Osteoblast (primary cell): ENCODE data around the gene LHX5. TPM values are rescaled to one million over a fixed set of nuclear protein-coding genes. Genes with fewer than 3 reads are reported as not detected.
"Not testable (repeated sequence)": the region's sequence is repeated elsewhere in the genome, so short reads cannot be mapped to it uniquely, and the experiment has no call there.

Source experiments
- DNase-seq: peaks from one replicate; pipeline ENCODE4 v3.0.0; 2011; ENCODE audit warnings: low spot score, mixed read lengths; ENCODE audit not compliant: insufficient read length; ENCODE audit errors: missing footprints
- H2AFZ ChIP-seq: 2 replicates; pipeline ENCODE4 v1.6.0; 2011; ENCODE audit warnings: mild to moderate bottlenecking, low read length
- H3K27ac ChIP-seq: 2 replicates; pipeline ENCODE4 v1.5.1; 2011; ENCODE audit warnings: mild to moderate bottlenecking, low read depth, low read length, moderate library complexity
- H3K27me3 ChIP-seq: 2 replicates; pipeline ENCODE4 v1.6.0; 2012; ENCODE audit warnings: mild to moderate bottlenecking, control low read depth, inconsistent platforms, low read length, moderate library complexity; ENCODE audit not compliant: insufficient read depth
- H3K36me3 ChIP-seq: 2 replicates; pipeline ENCODE4 v1.5.1; 2011; ENCODE audit warnings: mild to moderate bottlenecking, low read length, control low read depth, moderate library complexity; ENCODE audit not compliant: insufficient read depth
- H3K4me1 ChIP-seq: 2 replicates; pipeline ENCODE4 v1.5.1; 2011; ENCODE audit warnings: mild to moderate bottlenecking, low read length, control low read depth, moderate library complexity; ENCODE audit not compliant: insufficient read depth
- H3K4me2 ChIP-seq: 2 replicates; pipeline ENCODE4 v1.6.0; 2011; ENCODE audit warnings: mild to moderate bottlenecking, low read length; ENCODE audit not compliant: insufficient read depth
- H3K4me3 ChIP-seq: fragments of 200-600 bp; sonication (generic); 3 replicates; pipeline ENCODE4 v1.5.1; 2012; ENCODE audit warnings: mild to moderate bottlenecking, low read length, inconsistent platforms; ENCODE audit not compliant: insufficient read depth
- H3K79me2 ChIP-seq: 2 replicates; pipeline ENCODE4 v1.6.0; 2012; ENCODE audit warnings: mild to moderate bottlenecking, low read length, control low read depth, inconsistent platforms; ENCODE audit not compliant: insufficient read depth
- H3K9me3 ChIP-seq: 2 replicates; pipeline ENCODE4 v1.5.1; 2011; ENCODE audit warnings: low read depth, low read length, control low read depth
- H4K20me1 ChIP-seq: 2 replicates; pipeline ENCODE4 v1.6.0; 2012; ENCODE audit warnings: mild to moderate bottlenecking, low read length, control low read depth; ENCODE audit not compliant: insufficient read depth
- CTCF ChIP-seq: IDR thresholded peaks from 2 replicates; pipeline ENCODE4 v1.5.1; 2011; ENCODE audit warnings: mild to moderate bottlenecking, low read depth, low read length, moderate library complexity; ENCODE audit errors: extremely low read depth
- total RNA-seq: library from RNA; depleted of rRNA; stranded (reverse); fragments of >200 nt; gene quantifications from 2 replicates; pipeline ENCODE4 v1.2.3, GENCODE V29; 2012

Gene LHX5
- total RNA-seq, 1 donor, result not detected

DNA sequence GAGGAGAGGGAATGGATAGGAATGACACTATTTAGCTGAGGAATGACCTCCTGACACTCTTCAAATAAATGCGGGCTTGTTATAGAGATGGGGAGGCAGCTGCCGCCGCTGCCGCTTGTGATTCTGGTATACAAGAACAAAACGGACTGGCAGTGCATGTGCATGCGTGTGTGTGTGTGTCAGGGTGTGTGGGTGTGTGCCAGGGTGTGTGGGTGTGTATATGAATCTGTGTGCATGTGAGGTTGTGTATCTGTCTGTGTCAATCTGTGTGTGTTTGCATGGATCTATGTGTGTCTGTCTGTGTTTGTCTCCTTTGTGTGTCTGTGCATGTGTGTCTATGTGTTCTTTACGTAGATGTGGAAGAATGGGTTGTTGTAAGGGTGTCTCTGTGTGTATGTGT lies 26.0 kb upstream of the LHX5 start:
- TF ChIP-seq CTCF, result no peak
- no peaks in the 10 kb centered on the region for H3K79me2 ChIP-seq

GRCh38 chr12:113495941-113496340 lies 24.3 kb upstream of the LHX5 start:
- H3K27me3 ChIP-seq, H3K4me3 ChIP-seq, H3K4me1 ChIP-seq, H3K4me2 ChIP-seq, H3K79me2 ChIP-seq, DNase-seq, H4K20me1 ChIP-seq, H2AFZ ChIP-seq, H3K9me3 ChIP-seq, H3K36me3 ChIP-seq, H3K27ac ChIP-seq: not testable (repeated sequence)

More for the DNA sequence above, 26.0 kb upstream of the LHX5 start:
- H3K36me3 ChIP-seq, result no peaks in the 10 kb centered on the region
- H3K9me3 ChIP-seq, result no peaks in the 10 kb centered on the region
- no peak overlapping the region for H3K4me3 ChIP-seq
- no peaks in the 10 kb centered on the region for H3K4me1 ChIP-seq
- DNase-seq, result no peak
- peaks cover 7% of the 10 kb centered on the region for H3K27me3 ChIP-seq
- no peak overlapping the region for H3K27ac ChIP-seq
- H4K20me1 ChIP-seq, result no peaks in the 10 kb centered on the region
- H3K4me2 ChIP-seq, result no peak overlapping the region
- H2AFZ ChIP-seq, result no peak overlapping the region

GRCh38 chr12:113488322-113488721 lies 16.7 kb upstream of the LHX5 start:
- peaks cover 7% of the 10 kb centered on the region for H3K27me3 ChIP-seq
- H3K79me2 ChIP-seq, result no peaks in the 10 kb centered on the region
- H3K4me1 ChIP-seq, result no peaks in the 10 kb centered on the region
- no peaks in the 10 kb centered on the region for H4K20me1 ChIP-seq
- H3K9me3 ChIP-seq, result no peaks in the 10 kb centered on the region
- no peak overlapping the region for H2AFZ ChIP-seq
- TF ChIP-seq CTCF, result no peak
- H3K36me3 ChIP-seq, result no peaks in the 10 kb centered on the region
- no peak overlapping the region for H3K4me3 ChIP-seq
- DNase-seq, result no peak
- H3K4me2 ChIP-seq, result no peak overlapping the region
- no peak overlapping the region for H3K27ac ChIP-seq

- no peak for DNase-seq
- TF ChIP-seq CTCF, result no peak
- H3K79me2 ChIP-seq, result no peaks in the 10 kb centered on the region
- peaks cover 8% of the 10 kb centered on the region for H3K27me3 ChIP-seq
- no peak overlapping the region for H3K27ac ChIP-seq
- H3K4me2 ChIP-seq, result no peak overlapping the region
- no peaks in the 10 kb centered on the region for H3K36me3 ChIP-seq
- no peaks in the 10 kb centered on the region for H3K9me3 ChIP-seq
- H2AFZ ChIP-seq, result no peak overlapping the region
- H3K4me1 ChIP-seq, result no peaks in the 10 kb centered on the region
- no peaks in the 10 kb centered on the region for H4K20me1 ChIP-seq
- H3K4me3 ChIP-seq, result no peak overlapping the region
These were observed 15.1 kb upstream of the LHX5 start for GRCh38 chr12:113486722-113487121.
